Fibroblast of upper back skin (primary cell): ENCODE results near the gene CDKAL1.
"Not testable (repeated sequence)": the region's sequence is repeated elsewhere in the genome, so short reads cannot be mapped to it uniquely, and the experiment has no call there.

ENCODE experiments used
- DNase-seq: peaks from one replicate; pipeline ENCODE4 v3.0.0-alpha.2; 2013

The CDKAL1 gene

DNA sequence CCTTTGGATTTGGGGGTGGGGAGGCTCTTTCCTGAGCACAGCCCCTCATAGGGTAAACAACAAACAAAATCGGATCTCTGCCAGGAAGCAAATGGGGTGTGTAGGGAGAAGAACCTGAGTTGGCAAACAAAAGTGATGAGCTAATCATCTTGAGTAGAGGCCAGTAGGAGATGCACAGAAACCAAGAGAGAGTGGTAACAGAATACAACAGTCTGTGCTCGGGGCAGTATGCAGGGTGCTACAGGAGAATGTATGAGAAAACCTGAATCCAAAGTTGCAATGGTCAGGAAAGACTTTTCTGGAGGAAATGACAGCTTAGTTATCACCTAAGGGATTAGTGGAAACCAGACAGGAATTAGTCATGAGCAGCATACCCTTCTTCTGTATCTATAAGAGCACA, 177.8 kb downstream of the CDKAL1 start:
- DNase-seq = peak; percentile 34

DNA sequence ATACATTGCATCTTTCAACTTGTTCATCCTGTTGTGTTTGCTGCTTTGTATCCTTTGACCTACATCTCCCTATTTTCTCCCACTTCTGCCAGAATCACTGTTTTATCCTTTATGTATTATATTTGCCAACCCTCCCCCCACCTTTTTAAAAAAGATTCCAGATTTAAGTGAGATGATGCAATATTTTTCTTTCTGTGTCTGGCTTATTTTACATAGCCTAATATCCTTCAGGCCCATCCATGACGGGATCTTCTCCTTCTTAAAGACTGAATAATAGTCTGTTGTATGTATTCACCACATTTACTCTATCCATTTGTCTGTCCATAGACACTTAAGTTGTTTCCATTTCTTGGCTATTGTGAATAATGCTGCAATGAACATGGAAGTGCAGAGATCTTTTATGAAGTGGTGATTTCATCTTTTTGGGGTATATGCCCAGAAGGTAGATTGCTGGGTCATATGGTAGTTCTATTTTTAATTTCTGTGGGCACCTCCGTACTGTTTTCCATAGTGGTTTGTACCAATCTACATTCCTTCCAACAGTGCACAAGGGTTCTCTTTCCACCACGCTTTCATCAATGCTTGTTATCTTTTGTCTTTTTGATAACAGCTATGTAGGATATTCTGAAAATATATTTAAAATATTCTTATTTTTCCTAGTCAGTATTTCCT, 181.0 kb downstream of the CDKAL1 start:
- peak; percentile 25 for DNase-seq

DNA sequence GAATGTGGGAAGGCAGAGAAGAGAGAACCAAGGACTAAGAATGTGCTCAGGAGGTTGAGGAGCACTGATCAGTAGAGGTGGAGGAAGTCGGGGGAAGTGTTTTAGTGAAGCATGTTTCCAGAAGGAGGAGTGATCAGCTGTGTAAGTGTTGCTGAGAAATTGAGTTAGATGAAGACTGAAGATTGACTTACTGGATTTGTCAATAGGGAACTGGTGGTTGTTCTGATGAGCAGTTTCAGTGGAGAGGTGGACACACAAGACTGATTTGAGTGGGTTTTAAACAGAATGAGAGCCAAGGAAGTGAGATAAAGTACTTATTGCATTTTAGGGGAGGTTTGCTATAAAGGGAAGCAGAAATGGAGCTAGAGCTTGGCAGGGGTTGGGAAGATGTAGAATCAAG, 182.6 kb downstream of the CDKAL1 start:
- no peak for DNase-seq

DNA sequence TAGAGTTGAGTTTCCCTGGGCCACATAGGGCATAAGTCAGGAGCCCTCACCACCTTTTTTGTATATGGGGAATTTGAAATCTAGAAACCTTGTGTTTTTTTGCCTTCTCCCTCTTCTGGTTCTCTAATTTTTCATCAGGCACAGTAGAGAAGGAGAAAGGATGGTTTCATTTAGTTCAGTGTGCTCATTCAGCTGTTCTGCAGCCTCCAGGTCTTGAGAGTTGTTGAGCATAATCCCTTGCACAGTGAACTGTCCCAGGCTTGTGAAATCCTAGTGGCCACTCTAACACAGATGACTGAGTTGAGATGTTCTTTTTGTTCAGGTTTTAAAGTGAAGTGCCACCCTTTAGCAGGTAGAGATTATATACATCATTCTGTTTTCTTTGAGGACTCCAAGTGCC, 183.5 kb downstream of the CDKAL1 start:
- DNase-seq = no peak

DNA sequence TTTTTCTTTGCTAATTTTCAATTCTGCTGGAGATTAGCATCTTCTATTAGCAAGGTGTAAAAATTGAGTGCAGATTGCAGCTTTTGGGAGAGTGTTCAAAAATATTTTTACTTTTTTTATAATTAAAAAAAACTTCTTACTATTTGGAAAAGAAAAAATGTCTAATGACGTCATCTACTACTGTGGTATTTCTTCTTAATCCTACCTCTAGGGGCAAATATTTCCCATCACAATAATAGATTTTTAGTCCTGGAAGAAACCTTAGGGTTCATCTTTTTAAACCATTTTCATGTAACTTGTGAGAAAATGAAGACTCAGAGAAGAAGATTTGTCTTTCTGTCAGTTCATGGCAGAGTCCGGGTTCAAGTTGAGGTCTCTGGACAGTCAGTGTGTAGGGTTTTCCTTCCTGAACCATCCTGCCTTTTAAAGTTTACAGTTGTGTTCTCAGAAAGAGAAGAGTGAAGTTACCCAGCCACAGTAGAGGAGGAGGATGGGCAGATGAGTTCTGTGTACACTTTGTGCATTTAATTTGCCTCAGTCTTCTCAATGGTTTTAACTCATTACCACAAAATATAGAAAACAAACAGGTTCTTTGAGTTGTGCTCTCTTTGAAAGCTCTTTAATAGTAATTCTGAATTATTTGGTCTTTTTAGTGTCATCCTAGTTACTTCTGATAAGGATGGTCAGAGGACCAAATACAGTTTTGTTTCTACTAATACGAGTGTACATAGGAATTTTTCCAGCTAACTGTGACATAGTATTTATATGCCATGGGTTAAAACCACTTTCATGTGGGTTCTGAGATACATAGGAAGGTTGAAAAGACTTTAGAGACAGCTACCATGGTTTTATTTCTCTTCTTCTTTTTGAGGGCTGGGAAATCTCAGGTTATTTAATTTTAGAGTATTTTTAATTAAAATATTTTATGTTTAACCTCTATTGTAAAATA, 184.7 kb downstream of the CDKAL1 start:
- DNase-seq = no peak

DNA sequence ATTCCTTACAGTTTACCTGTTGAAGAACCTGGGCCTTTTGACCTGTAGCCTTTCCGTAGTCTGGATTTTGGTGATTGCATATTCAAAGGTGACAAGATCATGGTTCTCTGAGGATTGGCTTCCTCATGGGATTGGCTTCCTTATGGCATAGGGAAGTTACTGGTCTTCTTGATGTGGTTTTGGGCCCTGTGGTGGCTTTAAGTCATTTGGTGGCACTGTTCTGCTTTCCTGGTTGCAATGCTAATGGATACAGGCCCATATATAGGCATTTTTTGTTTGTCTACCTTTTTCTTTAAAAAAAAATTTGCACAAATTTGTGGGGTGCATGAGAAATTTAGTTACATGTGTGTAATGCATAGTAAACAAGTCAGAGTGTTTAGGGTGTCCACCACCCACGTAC, 185.7 kb downstream of the CDKAL1 start:
- DNase-seq = no peak

DNA sequence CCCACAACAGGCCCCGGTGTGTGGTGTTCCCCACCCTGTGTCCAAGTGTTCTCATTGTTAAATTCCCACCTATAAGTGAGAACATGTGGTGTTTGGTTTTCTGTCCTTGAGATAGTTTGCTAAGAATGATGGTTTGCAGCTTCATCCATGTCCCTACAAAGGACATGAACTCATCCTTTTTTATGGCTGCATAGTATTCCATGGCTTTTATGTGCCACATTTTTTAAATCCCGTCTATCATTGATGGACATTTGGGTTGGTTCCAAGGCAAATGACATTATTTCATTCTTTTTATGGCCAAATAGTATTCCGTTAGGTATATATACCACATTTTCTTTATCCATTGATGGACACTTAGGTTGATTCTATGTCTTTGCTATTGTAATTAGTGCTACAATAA, 186.9 kb downstream of the CDKAL1 start:
- not testable (repeated sequence) for DNase-seq

DNA sequence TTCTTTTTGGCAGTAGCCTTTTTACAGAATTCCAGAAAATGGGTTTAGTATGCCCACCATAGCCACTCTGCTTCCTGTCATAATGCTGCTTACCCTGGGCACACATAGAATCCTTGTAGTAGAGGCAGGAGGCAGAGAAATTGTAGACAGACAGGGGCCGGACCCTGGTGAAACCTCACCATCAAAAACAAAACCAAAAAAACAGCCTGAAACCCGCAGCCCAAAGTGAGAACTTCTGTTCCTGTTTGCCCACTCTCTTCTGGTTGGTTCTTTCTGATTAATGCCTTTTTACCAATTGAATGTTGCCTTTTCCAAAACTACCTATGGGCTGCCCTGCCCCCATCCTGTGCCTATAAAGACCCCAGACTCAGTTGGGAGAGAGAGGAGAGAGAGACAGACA, 188.2 kb downstream of the CDKAL1 start:
- no peak for DNase-seq

DNA sequence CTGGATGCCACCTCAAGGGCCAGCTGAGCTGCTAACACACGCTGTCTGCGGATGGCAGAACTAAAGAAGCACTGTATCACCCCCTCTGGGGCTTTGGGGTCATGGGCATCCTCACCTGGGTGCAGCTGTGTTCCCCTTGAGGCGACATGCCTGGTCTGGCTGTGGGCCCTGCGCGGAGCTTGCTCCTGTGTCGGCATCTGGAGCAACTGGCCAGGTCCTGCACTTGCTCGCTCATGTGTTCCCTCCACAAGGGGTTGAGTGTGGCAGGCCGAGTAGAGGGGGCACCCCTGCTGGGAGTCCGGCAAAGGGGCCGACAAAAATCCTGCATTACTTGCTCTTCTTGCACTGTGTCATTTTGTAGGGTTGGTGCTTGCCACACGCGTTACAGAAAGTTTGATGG, 189.0 kb downstream of the CDKAL1 start:
- DNase-seq = no peak

DNA sequence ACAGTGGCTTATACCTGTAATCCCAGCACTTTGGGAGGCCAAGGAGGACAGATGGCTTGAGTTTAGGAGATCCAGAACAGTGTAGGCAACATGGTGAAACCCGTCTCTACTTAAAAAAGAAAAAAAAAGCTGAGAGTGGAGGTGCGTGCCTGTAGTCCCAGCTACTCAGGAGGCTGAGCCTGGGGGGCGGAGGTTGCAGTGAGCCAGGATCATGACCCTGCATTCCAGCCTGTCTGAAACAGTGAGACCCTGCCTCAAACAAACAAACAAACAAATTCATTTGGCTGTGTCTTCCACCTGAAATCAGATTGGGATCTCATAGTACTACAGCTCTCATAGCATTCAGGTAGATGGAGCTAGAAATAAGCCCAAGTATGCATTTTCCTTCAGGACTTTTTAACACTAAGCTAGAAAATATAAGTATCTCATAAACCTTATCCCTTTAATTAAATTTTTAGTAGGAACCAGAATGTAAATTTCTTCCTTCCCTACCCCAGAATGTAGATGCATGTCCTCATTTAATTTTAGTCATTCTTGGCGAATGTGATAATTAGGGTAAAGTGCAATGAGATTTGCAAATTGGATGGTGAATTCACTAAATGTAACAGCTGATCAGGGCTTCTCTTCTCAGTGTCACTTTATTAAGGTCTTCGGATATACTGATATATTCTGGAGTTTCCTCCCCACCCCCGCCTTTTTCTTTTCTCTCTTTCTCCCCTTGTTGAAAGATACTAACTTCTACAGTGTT, 190.4 kb downstream of the CDKAL1 start:
- DNase-seq = no peak

DNA sequence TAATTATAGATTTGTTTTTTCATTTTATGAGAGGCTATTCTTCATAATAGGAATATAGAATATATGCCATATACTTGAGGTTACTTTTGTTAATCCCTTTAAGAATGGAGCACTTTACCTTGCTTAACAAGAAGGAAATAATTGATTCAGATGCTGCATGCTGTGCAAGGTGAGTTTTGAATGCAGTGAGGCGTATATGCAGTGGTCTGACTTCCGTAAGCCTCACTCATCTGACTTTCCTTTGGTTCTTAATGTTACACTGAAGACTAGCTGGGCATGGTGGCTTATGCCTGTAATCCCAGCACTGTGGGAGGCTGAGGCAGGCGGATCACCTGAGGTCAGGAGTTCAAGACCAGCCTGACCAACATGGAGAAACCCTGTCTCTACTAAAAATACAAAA, 191.0 kb downstream of the CDKAL1 start:
- not testable (repeated sequence) for DNase-seq

DNA sequence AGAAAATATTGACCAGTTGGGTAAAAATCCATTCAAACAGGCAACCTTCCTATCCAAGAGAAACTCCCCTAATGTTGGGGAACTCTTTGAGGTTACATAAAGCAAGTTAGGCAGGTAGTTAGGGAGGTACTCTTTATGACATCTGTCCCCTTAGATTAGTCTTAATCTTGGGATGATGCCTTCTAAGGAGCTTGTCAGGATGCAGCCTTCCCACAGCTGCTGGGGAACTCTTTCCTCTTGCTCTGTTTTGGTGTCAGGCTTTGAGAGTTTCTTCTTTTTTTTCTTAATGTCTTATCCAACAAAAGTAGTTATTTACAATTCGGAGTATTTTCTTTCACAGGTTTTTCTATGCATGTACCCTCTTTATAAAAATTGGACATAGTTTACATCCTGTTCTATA, 194.8 kb downstream of the CDKAL1 start:
- no peak for DNase-seq

DNA sequence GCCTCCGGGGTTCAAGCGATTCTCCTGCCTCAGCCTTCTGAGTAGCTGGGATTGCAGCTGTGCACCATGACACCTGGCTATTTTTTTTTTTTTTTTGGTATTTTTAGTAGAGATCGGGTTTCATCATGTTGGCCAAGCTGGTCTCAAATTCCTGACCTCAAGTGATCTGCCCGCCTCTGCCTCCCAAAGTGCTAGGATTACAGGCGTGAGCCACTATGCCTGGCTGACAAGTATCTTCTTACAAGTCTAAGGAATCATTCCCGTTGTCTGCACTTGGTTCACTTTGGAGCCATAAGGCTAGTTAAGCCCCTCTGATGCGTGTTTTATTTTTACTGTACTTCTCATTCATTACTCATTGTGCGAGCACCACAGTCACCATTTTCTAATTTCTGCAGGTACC, 198.1 kb downstream of the CDKAL1 start:
- DNase-seq = not testable (repeated sequence)

DNA sequence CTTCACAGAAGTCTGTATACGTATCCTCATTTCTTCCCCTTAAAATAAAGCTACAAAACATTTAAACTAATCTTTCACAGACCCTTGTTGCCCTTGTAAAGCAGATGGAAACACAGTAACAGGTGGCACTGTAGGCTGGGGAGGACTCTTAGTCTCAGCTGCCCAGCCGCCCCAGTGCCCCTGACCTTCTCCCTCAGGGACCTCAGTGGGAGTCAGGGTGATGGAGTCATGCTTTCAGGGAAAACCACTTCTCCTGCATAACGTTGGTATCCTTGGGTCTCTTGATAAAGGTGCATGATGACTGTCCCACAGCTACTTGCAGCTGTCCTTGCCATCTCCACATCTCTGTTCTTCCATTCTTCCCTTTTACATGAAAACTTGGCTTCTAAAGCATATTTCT, 198.6 kb downstream of the CDKAL1 start:
- DNase-seq = no peak

DNA sequence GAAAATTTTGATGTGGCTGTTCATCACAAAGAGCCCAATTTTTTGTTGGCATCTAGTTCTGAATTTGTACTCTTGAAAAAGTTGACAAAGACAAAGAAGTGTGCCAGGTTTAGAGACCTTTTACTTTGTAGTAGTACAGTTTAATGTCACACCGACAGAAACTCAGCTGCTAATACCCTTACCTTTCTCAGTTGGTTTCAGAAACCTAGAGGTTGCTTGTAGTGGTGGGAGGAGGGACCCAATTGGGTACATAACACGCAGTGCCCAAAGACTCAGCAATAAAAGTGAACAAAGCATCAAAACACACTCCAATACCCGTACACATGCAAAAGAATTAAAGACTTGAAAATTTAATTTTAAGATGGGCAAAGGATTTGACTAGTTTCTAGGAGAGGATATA, 203.7 kb downstream of the CDKAL1 start:
- DNase-seq = no peak

DNA sequence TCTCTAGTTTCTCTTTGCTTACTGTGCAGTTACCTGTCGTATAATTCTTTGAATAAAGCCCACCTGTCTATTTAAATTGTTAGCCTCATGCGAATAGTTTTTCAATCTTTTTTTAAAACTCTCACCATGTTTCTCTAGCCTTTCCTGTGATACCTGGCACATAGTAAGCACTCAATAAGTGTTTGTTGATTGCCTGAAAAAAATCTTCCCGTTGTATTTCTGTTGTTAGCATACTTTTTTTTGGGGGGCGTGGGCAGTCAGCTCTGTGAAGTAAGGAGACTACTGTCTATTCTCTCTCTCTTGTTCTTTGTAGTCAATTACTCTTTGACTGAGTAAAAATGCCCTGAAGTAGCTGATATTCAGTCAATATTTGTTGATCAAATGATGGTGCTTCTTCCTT, 205.8 kb downstream of the CDKAL1 start:
- DNase-seq = no peak

DNA sequence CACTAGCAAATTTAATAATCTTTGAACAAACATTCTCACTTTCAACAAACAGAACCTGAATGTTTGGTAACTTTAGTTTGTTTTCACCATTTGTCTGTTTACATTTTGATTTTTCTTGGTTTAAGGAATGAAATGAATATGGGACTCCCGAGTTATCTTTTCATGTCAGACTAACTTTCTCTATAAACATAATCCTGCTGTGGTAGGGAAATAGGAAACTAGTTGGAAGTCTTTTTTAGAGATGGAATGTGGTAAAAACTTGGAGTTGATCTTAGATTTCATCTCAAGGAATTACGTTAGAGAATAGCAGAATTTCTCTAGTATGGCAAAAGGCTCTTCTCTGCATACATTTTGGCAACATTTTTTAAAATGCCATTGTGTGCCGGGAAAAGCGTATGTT, 206.5 kb downstream of the CDKAL1 start:
- no peak for DNase-seq

DNA sequence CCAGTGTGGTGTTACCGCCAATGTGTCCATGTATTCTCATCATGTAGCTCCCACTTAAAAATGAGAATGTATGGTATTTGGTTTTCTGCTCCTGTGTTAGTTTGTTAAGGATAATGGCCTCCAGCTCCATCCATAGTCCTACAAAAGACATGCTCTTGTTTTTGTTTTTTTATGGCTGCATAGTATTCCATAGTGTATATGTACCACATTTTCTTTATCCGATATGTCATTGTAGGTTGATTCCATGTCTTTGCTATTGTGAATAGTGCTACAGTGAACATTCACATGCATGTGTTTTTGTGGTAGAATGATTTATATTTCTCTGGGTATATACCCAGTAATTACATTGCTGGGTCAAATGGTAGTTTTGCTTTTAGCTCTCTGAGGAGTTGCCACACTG, 207.2 kb downstream of the CDKAL1 start:
- DNase-seq = no peak

DNA sequence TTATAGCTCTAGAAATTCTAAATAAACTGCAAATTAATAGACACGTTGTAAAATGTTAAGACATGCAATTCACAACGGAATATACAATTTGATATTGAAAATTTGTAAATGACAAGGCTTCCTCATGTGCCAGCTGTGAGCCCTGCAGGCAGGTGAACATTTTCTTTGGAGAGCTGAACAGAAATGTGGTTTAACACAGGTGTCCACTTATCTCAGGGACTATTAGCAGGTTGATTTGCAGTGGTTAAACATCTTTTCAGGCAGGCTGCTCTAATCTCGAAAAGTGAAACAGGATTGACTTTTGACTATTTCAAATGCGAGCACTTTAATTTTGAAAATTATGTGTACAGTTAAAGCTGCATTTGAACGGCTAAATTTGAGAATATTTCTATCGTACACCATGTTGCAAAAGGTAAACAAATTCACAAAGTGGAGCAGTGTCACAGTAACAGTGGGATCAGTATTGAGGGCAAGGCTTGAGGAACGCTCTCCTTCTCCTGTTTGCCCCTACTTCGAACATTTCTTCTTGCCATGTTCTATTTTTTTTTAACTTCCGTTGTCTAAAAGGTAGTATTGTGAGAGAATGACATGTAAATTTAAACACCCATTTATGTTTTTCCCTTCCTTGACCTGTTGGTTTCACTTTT, 210.8 kb downstream of the CDKAL1 start:
- DNase-seq = no peak

DNA sequence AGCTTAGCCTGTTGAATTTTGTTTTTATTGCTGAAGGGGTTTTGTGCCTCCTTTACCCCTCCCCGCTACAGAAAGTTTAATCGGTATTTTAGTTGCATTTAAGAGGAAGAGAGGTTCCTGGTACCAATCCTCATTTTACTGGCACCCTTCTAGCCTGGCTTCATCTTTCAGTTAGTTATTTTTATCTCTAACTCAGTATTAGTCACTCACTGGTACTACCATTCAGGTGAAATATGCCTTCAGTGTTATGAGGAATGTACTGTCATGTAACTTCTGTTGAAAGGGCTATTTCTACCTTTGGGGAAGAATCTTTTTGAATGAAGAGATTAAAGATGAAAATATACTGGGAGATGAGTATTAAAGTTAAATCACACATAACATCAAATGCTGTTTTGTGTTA, 211.8 kb downstream of the CDKAL1 start:
- DNase-seq = no peak

DNA sequence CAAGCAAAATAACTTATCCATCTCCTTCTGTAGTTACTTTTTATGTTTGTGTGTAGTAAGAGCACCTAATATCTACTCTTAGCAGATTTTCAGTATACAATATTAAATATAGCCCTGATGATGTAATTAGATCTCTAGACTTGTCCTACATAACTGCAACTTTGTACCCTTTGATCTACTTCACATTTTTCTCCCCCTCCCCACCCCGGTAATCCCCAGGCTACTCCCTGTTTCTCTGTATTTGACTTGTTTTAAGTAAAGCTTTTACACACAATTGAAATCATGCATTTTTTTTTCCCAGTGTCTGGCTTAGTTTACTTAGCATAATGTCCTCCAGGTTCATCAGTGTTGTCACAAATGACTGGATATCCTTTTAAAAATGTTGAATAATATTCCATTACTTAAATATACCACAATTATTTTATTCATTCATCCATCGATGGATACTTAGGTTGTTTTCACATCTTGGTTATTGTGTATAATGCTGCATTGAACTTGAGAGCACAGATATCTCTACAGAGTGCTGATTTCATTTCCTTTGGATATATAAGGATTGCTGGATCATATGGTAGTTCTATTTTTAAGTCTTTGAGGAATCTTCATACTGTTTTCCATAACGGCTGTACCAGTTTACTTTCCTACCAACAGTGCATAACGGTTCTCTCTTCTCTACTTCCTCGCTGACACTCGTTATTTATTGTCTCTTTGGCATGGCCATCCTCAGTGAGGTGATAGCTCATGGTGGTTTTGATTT, 212.7 kb downstream of the CDKAL1 start:
- DNase-seq = no peak

DNA sequence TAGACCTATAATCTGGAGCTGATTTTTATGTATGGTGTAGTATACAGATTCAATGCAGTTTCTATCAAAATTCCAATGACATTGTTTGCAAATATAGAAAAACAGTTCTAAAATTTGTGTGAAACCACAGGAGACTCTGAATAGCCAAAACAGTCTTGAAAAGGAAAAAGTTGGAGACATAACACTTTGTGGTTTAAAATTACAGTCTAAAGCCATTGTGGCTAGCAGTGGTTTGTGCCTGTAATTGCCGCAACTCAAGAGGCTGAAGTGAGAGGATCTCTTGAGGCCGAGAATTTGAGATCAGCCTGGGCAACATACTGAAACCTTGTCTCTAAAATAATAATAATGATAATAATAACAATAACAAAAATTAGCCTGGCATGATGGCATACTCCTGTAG, 213.7 kb downstream of the CDKAL1 start:
- peak; percentile 32 for DNase-seq
